GM19467 (cell line): ENCODE results near the gene C19orf67.
"Not testable (repeated sequence)": the region's sequence is repeated elsewhere in the genome, so short reads cannot be mapped to it uniquely, and the experiment has no call there.

Experiments used
- ATAC-seq: cut with Tn5 transposase; IDR thresholded peaks from one replicate; pipeline ENCODE4 v1.9.1; 2021; ENCODE audit warnings: mild to moderate bottlenecking, moderate library complexity; ENCODE audit not compliant: unreplicated experiment

C19orf67 gene

DNA sequence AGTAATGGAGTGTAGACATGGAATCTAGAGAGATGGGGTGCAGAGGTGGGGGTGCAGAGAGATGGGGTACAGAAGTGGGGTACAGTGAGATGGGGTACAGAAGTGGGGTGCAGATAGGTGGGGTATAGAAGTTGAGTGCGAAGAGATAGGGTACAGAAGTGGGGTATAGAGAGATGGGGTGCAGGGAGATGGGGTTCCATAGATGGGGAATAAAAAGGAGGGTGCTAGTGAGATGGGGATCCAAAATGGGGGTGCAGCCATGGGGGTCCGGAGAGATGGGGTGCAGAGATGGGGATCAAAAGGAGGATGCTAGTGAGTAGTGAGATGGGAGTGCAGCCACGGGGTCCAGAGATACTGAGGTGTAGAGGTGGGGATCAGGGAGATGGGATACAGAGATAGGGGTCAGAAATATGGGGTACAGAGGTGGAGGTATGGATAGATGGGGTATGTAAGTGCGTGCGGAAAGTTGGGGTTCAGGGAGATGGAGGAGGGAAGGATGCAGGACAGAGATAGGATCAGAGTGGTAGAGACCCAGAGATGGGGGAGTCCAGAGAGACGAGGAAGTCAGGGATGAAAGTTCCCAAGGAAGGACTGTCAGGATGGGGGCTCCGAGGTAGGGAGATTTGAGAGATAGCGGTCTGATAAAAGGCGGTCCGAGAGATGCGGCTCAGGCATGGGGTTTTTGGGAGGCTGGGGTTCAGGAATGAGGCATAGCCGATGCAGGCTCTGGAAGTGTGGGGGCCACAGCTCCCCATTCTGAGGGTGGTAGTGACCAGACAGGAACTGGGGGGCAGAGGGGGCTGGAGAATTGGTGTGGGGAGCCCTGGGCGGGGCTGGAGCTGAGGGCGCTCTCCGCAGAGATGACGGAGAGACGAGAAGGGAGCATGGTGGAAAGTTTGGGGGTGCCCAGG lies 27.1 kb downstream of the C19orf67 start:
- ATAC-seq, result no peak

DNA sequence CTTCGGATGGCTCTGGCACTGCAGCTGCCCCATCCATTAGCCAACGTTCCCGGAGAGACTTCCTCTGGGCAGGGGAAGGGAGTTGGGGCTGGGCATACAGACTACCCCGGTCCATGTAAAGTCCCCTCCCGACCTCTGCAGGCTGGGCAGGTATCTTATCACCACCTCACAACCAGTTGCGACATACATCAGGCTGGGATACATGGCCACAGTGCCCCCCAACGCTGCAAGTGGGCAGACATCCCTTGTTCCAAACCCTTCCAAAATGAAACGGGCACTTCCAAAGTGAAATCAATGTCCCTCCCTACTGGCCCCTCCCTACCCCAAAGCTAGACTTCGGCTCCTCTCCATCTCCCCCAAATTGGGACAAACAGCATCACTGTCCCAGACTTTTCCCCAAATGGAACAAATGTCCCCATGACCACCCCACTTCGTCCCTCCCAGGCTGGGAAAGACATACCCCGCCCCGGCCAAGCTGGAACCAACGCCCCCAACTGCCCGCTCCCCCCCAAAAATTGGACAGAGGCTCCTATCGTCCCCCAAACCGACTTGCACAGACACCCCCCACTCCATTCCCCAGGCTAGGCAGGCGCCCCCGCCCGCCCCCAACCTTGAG lies 28.7 kb downstream of the C19orf67 start:
- ATAC-seq, result no peak

DNA sequence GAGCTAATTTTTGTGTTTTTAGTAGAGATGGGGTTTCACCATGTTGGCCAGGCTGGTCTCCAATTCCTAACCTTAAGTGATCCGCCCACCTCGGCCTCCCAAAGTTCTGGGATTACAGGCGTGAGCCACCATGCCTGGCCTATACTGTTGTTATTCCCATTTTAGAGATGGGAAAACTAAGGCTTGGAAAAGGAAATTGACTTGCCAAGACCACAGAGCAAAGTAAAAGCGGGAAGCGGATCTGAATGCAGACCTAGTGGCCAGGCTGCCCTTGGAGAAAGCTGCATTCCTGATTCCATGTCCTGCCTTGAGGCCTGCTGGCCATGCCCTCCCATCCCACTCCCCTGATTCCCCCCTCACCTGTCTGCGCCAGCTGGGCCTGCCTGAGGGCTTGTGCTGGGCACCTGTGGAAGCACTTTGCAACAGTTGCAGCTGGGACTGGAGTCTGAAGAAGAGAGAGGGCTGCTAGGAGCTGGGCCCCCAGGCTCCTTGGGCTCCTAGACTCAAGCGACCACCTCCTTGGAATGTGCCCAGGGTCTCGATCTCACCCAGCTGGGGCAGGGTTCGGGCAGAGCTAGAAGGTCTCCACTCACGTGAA lies 29.4 kb downstream of the C19orf67 start:
- ATAC-seq, result no peak

DNA sequence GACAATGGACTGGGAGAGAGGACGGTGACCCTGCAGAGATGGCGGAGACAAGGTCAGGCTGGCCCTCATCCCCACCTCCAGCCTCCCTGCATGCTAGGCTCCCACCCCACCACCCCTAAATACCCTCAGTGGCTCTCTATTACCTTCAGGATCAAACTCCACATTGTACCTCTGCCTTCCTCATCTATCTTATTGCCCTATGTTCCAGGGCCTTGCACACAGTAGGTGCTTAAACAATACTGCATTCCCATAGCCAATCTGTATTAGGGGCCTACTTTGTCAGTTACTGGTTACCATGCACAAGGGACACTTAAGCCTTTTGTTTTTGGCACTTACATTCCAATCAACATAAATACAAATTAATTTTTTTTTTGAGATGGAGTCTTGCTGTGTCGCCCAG lies 30.2 kb downstream of the C19orf67 start:
- ATAC-seq, result no peak

DNA sequence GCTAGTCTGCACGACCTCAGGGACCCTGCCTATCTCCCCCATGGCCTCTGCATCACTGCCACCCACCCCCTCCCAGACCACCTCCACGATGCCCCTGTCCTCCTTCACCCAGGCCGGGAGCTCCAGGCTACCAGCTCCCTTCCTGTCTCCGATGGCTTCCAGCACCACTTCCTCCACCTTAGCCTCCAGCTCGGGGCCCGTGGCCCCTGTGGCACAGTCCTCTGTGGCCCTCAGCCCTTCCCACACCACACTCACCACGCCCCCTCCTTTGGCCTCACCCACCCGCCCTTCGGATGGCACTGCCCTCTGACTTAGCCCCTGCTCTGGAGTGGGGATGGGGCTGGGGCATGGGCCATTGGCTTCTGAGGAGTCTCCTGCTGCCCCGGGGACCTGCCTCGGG lies 30.9 kb downstream of the C19orf67 start:
- no peak for ATAC-seq

DNA sequence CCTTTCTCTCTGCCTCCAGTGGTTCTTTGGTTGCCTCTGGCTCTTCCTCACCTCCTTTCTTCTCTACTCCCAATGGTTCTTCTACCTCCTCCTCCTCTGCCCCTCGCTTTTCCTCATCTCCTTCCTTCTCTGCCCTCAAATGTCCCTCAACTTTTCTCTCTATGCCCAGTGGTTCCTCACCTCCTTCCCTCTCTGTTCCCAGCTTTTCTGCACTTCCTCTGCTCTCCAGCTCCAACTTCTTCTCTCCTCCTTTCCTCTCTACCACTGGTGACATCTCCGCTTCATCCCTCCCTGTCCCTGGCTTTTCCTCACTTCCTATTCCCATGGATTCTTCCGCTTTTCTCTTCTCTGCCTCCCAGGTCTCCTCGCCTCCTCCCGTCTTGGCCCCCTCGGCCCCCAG lies 31.5 kb downstream of the C19orf67 start:
- no peak for ATAC-seq

DNA sequence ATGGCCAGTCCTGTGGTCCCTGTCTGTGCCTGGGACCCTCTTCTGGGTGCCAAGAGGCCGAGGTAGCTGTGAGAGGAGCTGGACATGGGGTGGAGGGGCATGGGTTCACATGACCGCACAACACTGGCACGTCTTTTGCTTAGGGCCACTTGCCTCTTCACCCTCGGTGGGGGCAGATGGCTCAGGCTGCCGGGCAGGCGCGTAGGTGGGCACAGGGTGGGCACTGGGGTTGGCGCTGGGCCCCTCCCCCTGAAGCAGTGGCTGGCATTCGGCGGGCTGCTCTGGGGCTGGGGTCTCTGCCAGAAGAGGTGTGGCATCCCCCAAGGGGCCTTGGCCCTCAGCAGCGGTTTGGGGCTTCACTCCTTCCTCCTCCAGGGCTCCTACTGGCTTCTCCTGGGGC lies 32.1 kb downstream of the C19orf67 start:
- no peak for ATAC-seq

DNA sequence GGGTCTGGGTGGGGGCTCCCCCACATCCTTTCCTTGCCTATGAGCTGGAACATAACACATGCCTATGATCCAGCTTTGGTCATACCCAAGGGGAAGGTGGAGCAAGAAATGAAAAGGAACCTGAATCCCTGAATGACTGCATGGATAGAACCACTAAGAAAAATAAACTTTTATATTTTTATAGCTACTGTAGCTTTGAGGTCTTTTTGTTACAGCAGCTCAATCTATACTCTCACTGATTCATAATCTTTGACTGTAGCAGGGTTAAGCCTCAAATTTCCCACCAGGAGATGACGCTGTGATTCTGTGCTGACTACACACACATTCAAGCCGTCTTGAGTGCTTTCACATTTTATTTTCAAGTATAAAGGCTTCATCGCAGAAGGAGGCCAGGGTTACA lies 32.6 kb downstream of the C19orf67 start:
- no peak for ATAC-seq

DNA sequence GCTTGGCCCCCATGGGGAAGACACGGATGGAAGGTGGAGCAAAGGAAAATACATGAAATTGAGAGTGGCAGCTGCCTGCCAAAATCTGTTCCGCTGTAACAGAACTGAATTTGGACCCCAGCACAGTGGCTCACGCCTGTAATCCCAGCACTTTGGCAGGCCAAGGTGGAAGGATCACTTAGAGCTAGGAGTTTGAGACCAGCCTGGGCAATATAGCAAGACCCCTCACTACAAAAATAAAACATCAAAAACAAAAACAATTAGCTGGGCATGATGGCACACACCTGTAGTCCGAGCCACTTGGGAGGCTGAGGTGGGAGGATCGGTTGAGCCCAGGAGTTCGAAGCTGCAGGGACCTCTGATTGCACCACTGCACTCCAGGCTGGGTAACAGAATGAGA lies 33.1 kb downstream of the C19orf67 start:
- ATAC-seq, result no peak

DNA sequence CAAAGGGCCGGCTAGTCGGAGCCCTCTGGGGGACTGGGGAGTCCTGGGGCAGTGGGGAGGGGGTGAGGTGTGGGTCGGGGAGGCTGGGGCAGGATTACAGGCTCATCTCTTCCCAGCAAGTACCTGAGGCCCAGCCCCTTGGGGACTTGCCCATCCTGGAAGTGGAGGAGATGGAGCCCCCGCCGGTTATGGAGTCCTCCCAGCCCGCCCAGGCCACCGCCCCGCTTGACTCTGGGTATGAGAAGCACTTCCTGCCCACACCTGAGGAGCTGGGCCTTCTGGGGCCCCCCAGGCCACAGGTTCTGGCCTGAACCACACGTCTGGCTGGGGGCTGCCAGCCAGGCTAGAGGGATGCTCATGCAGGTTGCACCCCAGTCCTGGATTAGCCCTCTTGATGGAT lies 33.6 kb downstream of the C19orf67 start:
- no peak for ATAC-seq

DNA sequence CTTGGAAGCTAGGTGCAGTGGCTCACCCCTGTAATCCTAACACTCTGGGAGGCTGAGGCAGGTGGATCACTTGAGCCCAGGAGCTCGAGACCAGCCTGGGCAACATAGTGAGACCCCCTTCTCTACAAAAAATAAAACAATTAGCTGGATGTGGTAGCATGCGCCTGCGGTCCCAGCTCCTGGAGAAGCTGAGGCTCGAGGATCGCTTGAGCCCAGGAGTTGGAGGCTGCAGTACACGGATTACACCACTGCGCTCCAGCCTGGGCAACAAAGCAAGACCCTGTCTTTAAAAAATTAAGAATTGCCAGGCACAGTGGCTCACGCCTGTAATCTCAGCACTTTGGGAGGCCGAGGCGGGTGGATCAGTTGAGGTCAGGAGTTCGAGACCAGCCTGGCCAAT lies 34.6 kb downstream of the C19orf67 start:
- not testable (repeated sequence) for ATAC-seq

DNA sequence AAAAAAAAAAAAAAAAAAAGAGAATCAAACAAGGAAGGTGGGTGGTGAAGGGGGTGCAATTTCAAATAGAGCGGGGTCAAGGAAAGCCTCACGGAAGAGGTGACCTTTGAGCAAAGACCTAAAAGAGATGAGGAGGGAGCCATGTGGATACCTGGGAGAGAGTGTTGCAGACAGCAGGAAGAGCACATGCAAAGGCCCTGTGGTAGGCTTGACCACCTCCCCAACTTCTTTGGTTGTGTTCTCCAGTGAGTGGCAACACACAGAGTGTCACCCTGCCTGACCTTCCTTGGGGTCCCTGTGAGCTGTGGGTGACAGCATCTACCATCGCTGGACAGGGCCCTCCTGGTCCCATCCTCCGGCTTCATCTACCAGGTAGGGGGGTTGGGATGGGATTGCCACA lies 35.1 kb downstream of the C19orf67 start:
- ATAC-seq, result no peak

DNA sequence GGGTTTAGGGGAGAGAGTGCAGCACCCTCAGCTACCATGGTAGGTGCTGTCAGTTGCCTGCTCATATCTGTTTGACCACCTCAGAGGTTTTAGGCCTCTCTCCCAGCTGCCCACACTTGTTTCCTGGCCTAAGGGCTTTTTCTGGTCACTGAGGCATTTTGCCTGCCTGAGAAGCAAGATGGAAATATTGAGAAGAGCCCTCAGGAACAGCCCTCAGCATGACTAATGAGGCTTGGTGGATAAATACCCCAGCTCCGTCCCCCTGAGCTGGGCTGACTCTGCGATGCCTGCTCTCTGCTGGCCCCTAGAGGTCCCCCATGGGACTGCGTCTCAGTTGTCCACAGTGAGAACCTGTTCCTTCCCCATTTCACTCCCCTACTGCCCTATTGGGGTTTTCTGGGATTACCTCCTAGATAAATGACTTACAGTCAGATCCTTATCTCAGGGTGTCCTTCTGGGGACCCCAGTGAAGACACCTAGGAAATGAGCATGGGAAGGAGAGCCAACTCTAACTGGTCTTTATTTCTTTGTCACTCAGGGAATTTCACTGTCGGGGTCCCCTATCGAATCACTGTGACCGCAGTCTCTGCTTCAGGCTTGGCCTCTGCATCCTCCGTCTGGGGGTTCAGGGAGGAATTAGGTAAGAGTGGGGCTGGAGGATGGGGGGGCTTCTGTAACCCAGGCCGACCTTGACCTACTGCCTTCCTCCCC lies 37.0 kb downstream of the C19orf67 start:
- no peak for ATAC-seq

DNA sequence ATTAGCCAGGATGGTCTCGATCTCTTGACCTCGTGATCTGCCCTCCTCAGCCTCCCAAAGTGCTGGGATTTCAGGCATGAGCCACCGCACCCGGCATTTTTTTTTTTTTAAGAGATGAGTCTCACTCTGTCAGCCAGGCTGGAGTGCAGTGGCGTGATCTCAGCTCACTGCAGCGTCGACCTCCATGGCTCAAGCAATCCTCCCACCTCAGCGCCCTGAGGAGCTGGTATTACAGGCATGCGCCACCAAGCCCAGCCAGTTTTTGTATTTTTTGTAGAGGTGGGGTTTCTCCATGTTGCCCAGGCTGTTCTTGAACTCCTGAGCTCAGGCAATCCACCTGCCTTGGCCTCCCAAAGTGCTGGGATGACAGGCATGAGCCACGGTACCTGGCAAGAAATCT lies 37.7 kb downstream of the C19orf67 start:
- not testable (repeated sequence) for ATAC-seq

DNA sequence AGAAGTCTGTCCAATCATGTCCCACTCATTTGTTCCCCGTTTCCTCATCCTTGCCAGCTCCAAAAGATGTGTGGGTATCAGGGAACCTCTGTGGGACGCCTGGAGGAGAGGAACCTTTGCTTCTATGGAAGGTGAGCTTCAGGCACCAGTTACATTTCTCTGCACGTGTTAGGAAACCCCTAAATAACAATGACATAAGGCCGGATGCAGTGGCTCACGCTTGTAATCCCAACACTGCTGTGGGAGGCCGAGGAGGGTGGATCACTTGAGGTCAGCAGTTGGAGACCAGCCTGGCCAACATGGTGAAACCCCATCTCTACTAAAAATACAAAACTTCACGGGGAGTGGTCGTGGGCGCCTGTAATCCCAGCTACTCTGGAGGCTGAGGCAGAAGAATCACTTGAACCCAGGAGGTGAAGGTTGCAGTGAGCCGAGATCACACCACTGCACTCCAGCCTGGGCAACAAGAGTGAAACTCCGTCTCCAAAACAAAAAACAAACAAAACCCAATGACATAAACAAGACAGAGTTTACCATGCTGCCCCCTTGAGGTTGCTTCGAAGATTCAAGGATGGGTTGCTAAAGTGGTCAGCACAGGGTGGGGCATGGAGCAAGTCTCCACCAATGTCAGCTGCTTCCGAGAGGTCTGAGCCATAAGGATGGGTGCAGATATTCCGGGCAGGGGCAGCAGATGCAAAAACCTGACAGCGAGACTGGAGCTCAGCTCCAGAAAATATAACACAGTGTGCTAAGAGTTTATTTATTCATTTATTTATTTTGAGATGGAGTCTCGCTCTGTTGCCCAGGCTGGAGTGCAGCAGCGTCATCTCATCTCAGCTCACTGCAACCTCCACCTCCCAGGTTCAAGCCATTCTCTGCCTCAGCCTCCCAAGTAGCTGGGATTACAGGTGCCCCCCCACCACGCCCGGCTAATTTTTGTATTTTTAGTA lies 42.6 kb downstream of the C19orf67 start:
- not testable (repeated sequence) for ATAC-seq

DNA sequence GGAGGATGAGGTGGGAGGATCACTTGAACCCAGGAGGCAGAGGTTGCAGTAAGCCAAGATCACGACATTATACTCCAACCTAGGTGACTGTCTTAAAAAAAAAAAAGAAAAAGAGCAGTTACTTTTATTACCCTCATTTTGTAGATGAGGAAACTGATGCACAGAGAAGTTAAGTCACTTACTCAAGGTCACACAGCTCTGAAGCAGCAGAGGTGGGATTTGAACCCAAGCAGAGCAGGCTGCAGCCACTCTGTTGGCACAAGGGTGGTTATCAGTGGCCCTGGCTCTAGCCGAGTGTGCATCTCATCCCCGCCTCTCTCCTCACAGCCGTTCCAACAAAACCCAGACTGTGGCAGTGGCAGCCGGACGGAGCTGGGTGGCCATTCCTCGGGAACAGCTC lies 46.4 kb downstream of the C19orf67 start:
- ATAC-seq, result no peak

DNA sequence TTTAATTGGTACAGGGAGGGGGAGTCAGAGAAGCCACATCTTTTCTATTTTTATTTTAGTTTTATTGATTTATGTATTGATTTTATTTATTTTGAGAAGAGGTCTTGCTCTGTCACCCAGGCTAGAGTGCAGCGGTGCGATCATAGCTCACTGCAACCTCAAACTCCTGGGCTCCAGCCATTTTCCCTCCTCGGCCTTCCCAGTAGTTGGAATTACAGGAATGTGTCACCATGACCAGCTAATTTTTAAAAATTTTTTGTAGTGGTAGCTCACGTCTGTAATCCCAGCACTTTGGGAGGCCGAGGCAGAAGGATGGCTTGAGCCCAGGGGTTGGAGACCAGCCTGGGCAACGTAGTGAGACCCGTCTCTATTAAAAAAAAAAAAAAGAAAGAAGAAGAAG lies 49.9 kb downstream of the C19orf67 start:
- no peak for ATAC-seq

DNA sequence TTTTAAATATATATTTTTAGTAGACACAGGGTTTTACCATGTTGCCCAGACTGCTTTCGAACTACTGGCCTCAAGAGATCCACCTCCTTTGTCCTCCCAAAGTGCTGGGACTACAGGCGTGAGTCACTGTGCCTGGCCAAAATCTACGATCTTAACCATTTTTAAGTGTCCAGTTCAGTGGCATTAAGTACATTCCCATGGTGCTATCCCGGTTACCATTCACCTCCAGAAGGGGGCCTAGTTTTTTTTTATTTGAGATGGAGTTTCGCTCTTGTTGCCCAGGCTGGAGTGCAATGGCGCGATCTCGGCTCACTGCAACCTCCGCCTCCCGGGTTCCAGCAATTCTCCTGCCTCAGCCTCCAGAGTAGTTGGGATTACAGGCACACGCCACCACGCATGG lies 50.4 kb downstream of the C19orf67 start:
- not testable (repeated sequence) for ATAC-seq

DNA sequence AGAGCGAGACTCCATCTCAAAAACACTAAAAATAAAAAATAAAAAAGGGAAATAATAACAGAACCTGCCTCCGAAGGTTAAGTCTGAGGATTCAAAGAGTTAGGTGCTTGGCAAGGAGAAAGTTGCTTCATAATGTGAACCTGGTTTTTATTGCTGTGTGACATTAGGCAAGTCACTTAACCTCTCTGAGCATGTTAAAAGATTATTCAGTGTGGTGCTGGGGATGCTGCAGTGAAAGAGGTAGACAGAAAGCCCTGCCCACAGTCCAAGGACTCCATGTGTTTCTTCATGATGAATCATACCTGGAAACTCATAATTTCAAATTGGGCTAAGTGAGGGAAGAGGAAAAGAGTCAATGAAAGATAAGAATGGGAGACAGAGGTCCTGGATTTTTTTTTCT lies 51.6 kb downstream of the C19orf67 start:
- no peak for ATAC-seq

DNA sequence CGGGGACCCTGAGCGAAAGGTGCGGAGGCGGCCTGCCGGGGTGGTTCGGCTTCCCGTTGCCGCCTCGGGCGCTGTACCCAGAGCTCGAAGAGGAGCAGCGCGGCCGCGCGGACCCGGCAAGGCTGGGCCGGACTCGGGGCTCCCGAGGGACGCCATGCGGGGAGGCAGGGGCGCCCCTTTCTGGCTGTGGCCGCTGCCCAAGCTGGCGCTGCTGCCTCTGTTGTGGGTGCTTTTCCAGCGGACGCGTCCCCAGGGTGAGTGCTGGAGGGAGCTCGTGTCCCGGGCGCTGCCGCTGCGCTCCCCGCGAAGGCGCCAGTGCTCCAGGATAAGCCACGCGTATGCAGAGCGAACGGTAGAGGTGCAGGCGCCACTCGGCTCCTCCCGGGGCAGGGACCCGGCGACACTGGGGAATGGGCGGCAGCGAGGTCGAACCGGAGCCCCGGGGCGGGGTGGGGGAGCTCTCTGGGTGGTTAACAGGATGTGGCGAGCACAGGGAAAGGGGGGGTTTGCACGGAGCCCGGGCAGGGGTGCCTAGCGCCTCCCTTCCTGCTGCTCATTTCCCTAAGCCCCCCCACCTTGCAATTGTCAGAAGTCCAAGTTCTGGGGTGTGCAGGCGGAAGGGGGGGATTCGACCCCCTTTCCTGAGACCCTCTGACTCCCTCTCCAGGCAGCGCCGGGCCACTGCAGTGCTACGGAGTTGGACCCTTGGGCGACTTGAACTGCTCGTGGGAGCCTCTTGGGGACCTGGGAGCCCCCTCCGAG lies 53.7 kb downstream of the C19orf67 start, which contains the start of gene IL27RA:
IL27RA (plus strand) TSS at position 44 of the 762 bp plus-strand sequence; CDS start at position 155, 111 bp downstream.
- ATAC-seq, result peak; percentile 43
